ENCODE data around the gene KCNE4. TPM values are rescaled to one million over a fixed set of nuclear protein-coding genes. Genes with fewer than 3 reads are reported as not detected.

Gene KCNE4
- polyA plus RNA-seq, 1 donor from 2014 or later = not detected

DNA sequence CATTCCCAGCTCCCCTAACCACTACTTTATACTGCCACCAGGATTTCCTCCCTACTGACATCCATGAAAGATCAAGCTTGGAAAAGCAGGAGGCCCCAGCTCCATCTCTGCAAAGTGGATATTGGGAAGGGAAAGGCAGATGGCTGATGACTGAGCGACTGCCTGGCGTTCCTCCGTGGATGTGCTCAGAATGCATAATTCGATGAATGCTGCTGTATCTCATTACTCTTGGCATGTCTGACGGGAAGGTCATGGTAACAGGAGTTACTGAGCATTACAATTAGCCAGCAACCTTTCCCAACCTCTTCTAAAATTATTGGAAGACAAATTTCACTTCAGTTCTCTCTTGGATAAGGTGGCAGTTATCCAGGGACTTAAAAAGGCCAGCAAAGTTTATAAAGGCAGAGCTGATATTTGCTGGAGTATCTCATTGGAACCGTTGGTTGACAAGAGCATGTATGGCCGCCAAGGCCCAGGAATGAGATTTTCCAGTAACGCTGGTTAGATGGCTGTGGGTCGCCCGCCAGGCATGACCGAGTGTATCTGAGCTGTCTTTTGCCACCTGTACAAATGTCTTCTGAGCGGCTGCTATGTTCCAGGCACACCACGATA lies 34.5 kb downstream of the KCNE4 start:
- H3K4me2 ChIP-seq (ENCODE audit: low read length) = no peak overlapping the region
- TF ChIP-seq REST (IDR thresholded peaks at IDR 0.05; ENCODE audit: borderline replicate concordance) (peak; percentile 25), RAD21 (conservative IDR thresholded peaks at IDR 0.05) (no peak)
- H3K79me2 ChIP-seq (replicated peaks; ENCODE audit: insufficient read depth, low read length) = no peaks in the 10 kb centered on the region
- H3K27ac ChIP-seq (ENCODE audit: low read length) = no peak overlapping the region
- no peak overlapping the region for H2AFZ ChIP-seq (ENCODE audit: low read depth, low read length)
- H3K27me3 ChIP-seq (ENCODE audit: insufficient read depth, low read depth, low read length) = no peaks in the 10 kb centered on the region
- no peaks in the 10 kb centered on the region for H3K9me3 ChIP-seq (ENCODE audit: low read length)
- H3F3A ChIP-seq (ENCODE audit: insufficient read depth, low read length, poor library complexity, severe bottlenecking) = no peaks in the 10 kb centered on the region
- H4K20me1 ChIP-seq (ENCODE audit: insufficient read depth) = no peaks in the 10 kb centered on the region
- H3K4me3 ChIP-seq (ENCODE audit: low read length) = no peak overlapping the region
- H3K36me3 ChIP-seq (ENCODE audit: insufficient read depth, low read length) = no peaks in the 10 kb centered on the region
- H3K9ac ChIP-seq (ENCODE audit: low read length) = no peak overlapping the region
- no peaks in the 10 kb centered on the region for H3K9me2 ChIP-seq (ENCODE audit: insufficient read depth, low read length)

- H4K20me1 ChIP-seq (ENCODE audit: insufficient read depth) = no peaks in the 10 kb centered on the region
- H3K27me3 ChIP-seq (ENCODE audit: insufficient read depth, low read depth, low read length) = no peaks in the 10 kb centered on the region
- H3K27ac ChIP-seq (ENCODE audit: low read length) = no peak overlapping the region
- H2AFZ ChIP-seq (ENCODE audit: low read depth, low read length) = no peak overlapping the region
- H3K4me2 ChIP-seq (ENCODE audit: low read length) = no peak overlapping the region
- no peaks in the 10 kb centered on the region for H3K9me2 ChIP-seq (ENCODE audit: insufficient read depth, low read length)
- H3K4me3 ChIP-seq (ENCODE audit: low read length) = no peak overlapping the region
- no peak overlapping the region for H3K9ac ChIP-seq (ENCODE audit: low read length)
- H3K9me3 ChIP-seq (ENCODE audit: low read length) = no peaks in the 10 kb centered on the region
- H3F3A ChIP-seq (ENCODE audit: insufficient read depth, low read length, poor library complexity, severe bottlenecking) = no peaks in the 10 kb centered on the region
- H3K79me2 ChIP-seq (replicated peaks; ENCODE audit: insufficient read depth, low read length) = no peaks in the 10 kb centered on the region
- no peak for TF ChIP-seq REST (IDR thresholded peaks at IDR 0.05; ENCODE audit: borderline replicate concordance)
- TF ChIP-seq CTCF (IDR thresholded peaks at IDR 0.05; ENCODE audit: poor library complexity, severe bottlenecking) = no peak
- TF ChIP-seq EZH2 (IDR thresholded peaks at IDR 0.05; ENCODE audit: borderline replicate concordance, insufficient read depth, low read length, poor library complexity, severe bottlenecking) = no peak
- TF ChIP-seq EP300 (conservative IDR thresholded peaks at IDR 0.05; ENCODE audit: poor library complexity, severe bottlenecking) = no peak
- no peak for TF ChIP-seq MXI1 (conservative IDR thresholded peaks at IDR 0.05; ENCODE audit: poor library complexity, severe bottlenecking)
- TF ChIP-seq TAF1 (IDR thresholded peaks at IDR 0.05; ENCODE audit: low read depth) = no peak
- no peak for TF ChIP-seq RAD21 (conservative IDR thresholded peaks at IDR 0.05)
- H3K36me3 ChIP-seq (ENCODE audit: insufficient read depth, low read length) = no peaks in the 10 kb centered on the region
Measured at GRCh38 chr2:223087466-223087865, 35.5 kb downstream of the KCNE4 start.
